HepG2 (cell line): ENCODE data around the gene EPX. TPM values are rescaled to one million over a fixed set of nuclear protein-coding genes. Genes with fewer than 3 reads are reported as not detected.

Experiments used
- ATAC-seq: fragments of 200-7000 bp; cut with Tn5 transposase; 3 replicates; pipeline ENCODE4 v1.9.1; 2020; ENCODE audit warnings: mild to moderate bottlenecking, moderate library complexity
- BruUV-seq: library from RNA; stranded (reverse); fragments of 400-500 nt; replicated peaks from 2 replicates; lab custom pipeline; 2021; lab: Mats Ljungman, UMichigan
- CTCF ChIA-PET: fragments of 300-600 bp; formaldehyde crosslinking; extraction: SDS; loops from one replicate; lab custom pipeline; 2021; ENCODE audit warnings: low total read pairs, inconsistent platforms, low intra/inter-chr PET ratio; lab: Yijun Ruan, JAX
- POLR2A ChIA-PET: fragments of 350-600 bp; sonication (Branson Sonifier 250); formaldehyde crosslinking; loops from one replicate; lab custom pipeline; 2020; ENCODE audit warnings: antibody characterized with exemption, inconsistent platforms; lab: Yijun Ruan, JAX
- DNase-seq: peaks from one replicate; pipeline ENCODE4 v3.0.0-alpha.2; 2015; ENCODE audit warnings: low spot score
- FAIRE-seq: peaks from 3 replicates; lab custom pipeline; 2011; peaks lifted over from hg19 to GRCh38; lab: Jason Lieb, UNC
- H2AFZ ChIP-seq: one replicate; pipeline ENCODE4 v1.6.1; 2011; ENCODE audit warnings: low read length, inconsistent platforms
- H3K27ac ChIP-seq: fragments of 300-600 bp; 3 replicates; pipeline ENCODE4 v1.8.0; 2011; ENCODE audit warnings: mixed run types, mild to moderate bottlenecking, mixed read lengths, low read length, inconsistent platforms; ENCODE audit not compliant: insufficient read depth; ENCODE audit errors: extremely low read length
- H3K27me3 ChIP-seq, 2 experiments: fragments of 200-600 bp in 1 of 2; 2 replicates in 1 of 2; 3 replicates in 1 of 2; pipeline versions ENCODE4 v1.6.0 to v1.8.0; 2011; ENCODE audit warnings: low read length in 2 of 2, mild to moderate bottlenecking in 2 of 2, moderate library complexity in 2 of 2, inconsistent platforms in 1 of 2; ENCODE audit not compliant: insufficient read depth in 2 of 2, control insufficient read depth in 1 of 2
- H3K36me3 ChIP-seq, 2 experiments: fragments of 200-600 bp in 1 of 2; replicated peaks in 1 of 2; 2 replicates in 1 of 2; 3 replicates in 1 of 2; pipeline versions ENCODE4 v1.5.1 to v1.8.0; 2011; ENCODE audit warnings: low read length in 2 of 2, inconsistent platforms in 1 of 2; ENCODE audit not compliant: insufficient read depth in 2 of 2, control insufficient read depth in 1 of 2
- H3K4me1 ChIP-seq: 2 replicates; pipeline ENCODE4 v1.5.1; 2012; ENCODE audit warnings: low read length, inconsistent platforms; ENCODE audit not compliant: insufficient read depth
- H3K4me2 ChIP-seq: 2 replicates; pipeline ENCODE4 v1.6.0; 2011; ENCODE audit warnings: low read depth, low read length, inconsistent platforms
- H3K4me3 ChIP-seq, 3 experiments: fragments of 200-600 bp in 1 of 3; sonication (generic), shearing (Covaris generic) in 1 of 3; replicated peaks in 1 of 3; 2 replicates each; pipeline ENCODE4 v1.5.1; 2011 to 2016; ENCODE audit warnings: low read length in 3 of 3, inconsistent platforms in 2 of 3, low read depth in 2 of 3, mild to moderate bottlenecking in 2 of 3, control low read depth in 1 of 3, mixed read lengths in 1 of 3; ENCODE audit not compliant: insufficient read depth in 1 of 3
- H3K79me2 ChIP-seq: one replicate; pipeline ENCODE4 v1.6.1; 2011; ENCODE audit warnings: low read length, inconsistent platforms; ENCODE audit not compliant: insufficient read depth
- H3K9ac ChIP-seq: 2 replicates; pipeline ENCODE4 v1.6.0; 2011; ENCODE audit warnings: mild to moderate bottlenecking, low read depth, low read length, inconsistent platforms; ENCODE audit not compliant: insufficient read depth
- H3K9me3 ChIP-seq: 2 replicates; pipeline ENCODE4 v1.5.1; 2012; ENCODE audit warnings: mild to moderate bottlenecking, low read length
- H4K20me1 ChIP-seq: 2 replicates; pipeline ENCODE4 v1.6.0; 2011; ENCODE audit warnings: inconsistent platforms, mild to moderate bottlenecking, low read length, moderate library complexity; ENCODE audit not compliant: insufficient read depth
- ASH2L ChIP-seq: fragments of 300-600, 200-600 bp; sonication (generic); IDR thresholded peaks from 2 replicates; pipeline ENCODE4 v1.7.0; 2017; ENCODE audit warnings: low read depth, mild to moderate bottlenecking, moderate library complexity, mixed read lengths, low read length; ENCODE audit not compliant: insufficient read length
- EED ChIP-seq: sonication (generic); formaldehyde crosslinking; IDR thresholded peaks from 2 replicates; pipeline ENCODE4 v1.5.0; 2020; ENCODE audit warnings: mild to moderate bottlenecking, missing genetic modification reagents
- JARID2 ChIP-seq: sonication (generic); formaldehyde crosslinking; IDR thresholded peaks from 2 replicates; pipeline ENCODE4 v1.8.1; 2023; ENCODE audit warnings: missing genetic modification reagents, inconsistent platforms; ENCODE audit not compliant: insufficient replicate concordance
- LCORL ChIP-seq, 2 experiments: fragments of 450-650 bp in 1 of 2; sonication (generic) in 1 of 2; formaldehyde crosslinking in 1 of 2; IDR thresholded peaks; 2 replicates each; pipeline versions ENCODE4 v1.5.0 to v1.6.1; 2017 to 2020; ENCODE audit warnings: antibody characterized with exemption in 1 of 2, missing genetic modification reagents in 1 of 2
- NFIC ChIP-seq: IDR thresholded peaks from 2 replicates; pipeline ENCODE4 v1.6.1; 2012; ENCODE audit warnings: mild to moderate bottlenecking, low read length, inconsistent platforms
- NR1H2 ChIP-seq: sonication (generic); formaldehyde crosslinking; IDR thresholded peaks from 2 replicates; pipeline ENCODE4 v1.8.1; 2022; ENCODE audit warnings: low read depth, missing genetic modification reagents, borderline replicate concordance
- PREB ChIP-seq: sonication (generic); formaldehyde crosslinking; IDR thresholded peaks from 2 replicates; pipeline ENCODE4 v1.4.0; 2020; ENCODE audit warnings: missing genetic modification reagents
- SP1 ChIP-seq, 2 experiments: fragments of 450-650 bp in 1 of 2; sonication (generic) in 1 of 2; formaldehyde crosslinking in 1 of 2; IDR thresholded peaks; 2 replicates each; pipeline versions ENCODE4 v1.4.0 to v1.6.1; 2016 to 2020; ENCODE audit warnings: missing genetic modification reagents in 1 of 2
- TOPORS ChIP-seq: sonication (generic); formaldehyde crosslinking; IDR thresholded peaks from 2 replicates; pipeline ENCODE4 v1.8.0; 2023; ENCODE audit warnings: mild to moderate bottlenecking, missing genetic modification reagents
- ZMAT3 ChIP-seq: sonication (generic); formaldehyde crosslinking; conservative IDR thresholded peaks from 2 replicates; pipeline ENCODE4 v1.7.0; 2021; ENCODE audit warnings: missing genetic modification reagents
- ZNF879 ChIP-seq: sonication (generic); formaldehyde crosslinking; IDR thresholded peaks from 2 replicates; pipeline ENCODE4 v1.8.1; 2023; ENCODE audit warnings: missing genetic modification reagents
- ZSCAN21 ChIP-seq: sonication (generic); formaldehyde crosslinking; IDR thresholded peaks from 2 replicates; pipeline ENCODE4 v1.8.0; 2022; ENCODE audit warnings: mild to moderate bottlenecking, missing genetic modification reagents, moderate library complexity, borderline replicate concordance
- ZSCAN25 ChIP-seq: sonication (generic); formaldehyde crosslinking; IDR thresholded peaks from 2 replicates; pipeline ENCODE4 v1.8.0; 2022; ENCODE audit warnings: mild to moderate bottlenecking, missing genetic modification reagents
- WGBS: methylation state at CpG from one replicate; pipeline ENCODE4 v1.1.6; 2017; ENCODE audit warnings: low lambda C conversion rate; 5-methylcytosine and 5-hydroxymethylcytosine counted together
- in situ Hi-C: cut with HindIII; loops from 2 replicates; pipeline ENCODE4 v1.10.0; 2017; ENCODE audit warnings: low pct_unique_long_range_greater_than_20kb; ENCODE audit not compliant: extremely low pct_ligation_motif_present
- intact Hi-C: fragments of 100-400 bp; cut with micrococcal nuclease; formaldehyde crosslinking; loops from one replicate; pipeline ENCODE4 v1.10.0; 2022; ENCODE audit not compliant: unreplicated experiment
- polyA plus RNA-seq, 8 experiments: library from polyadenylated mRNA; depleted of rRNA in 3 of 8; stranded (reverse) in 7 of 8; unstranded in 1 of 8; fragments of >200 nt; fragmentation: Illumina TruSeq in 4 of 8; extraction: Trizol in 4 of 8; gene quantifications; 2 replicates each; pipeline versions ENCODE4 v1.2.1 to v1.2.3, GENCODE V29; 2011 to 2016; ENCODE audit warnings: low read depth in 4 of 8, missing spikeins in 1 of 8, mixed read lengths in 1 of 8; ENCODE audit not compliant: insufficient read depth in 1 of 8
- total RNA-seq, 5 experiments: library from RNA; depleted of rRNA; stranded (reverse); fragments of >200 nt; fragmentation: Illumina TruSeq; extraction: Trizol; gene quantifications; 2 replicates each; pipeline ENCODE4 v1.2.3, GENCODE V29; 2016; ENCODE audit warnings: low read depth in 1 of 5
- TF ChIP-seq, protein P1 (sequence below): sonication (generic); formaldehyde crosslinking; IDR thresholded peaks from 2 replicates; pipeline ENCODE4 v1.4.0; 2020; ENCODE audit warnings: missing genetic modification reagents

The EPX gene
- total and polyA plus RNA-seq, 2 of the 13 experiments (the other 11 are each of a cell fraction or from before 2014, with no cell fraction given), result not detected

- Histone ChIP-seq H3K9me3 (no peaks in the 10 kb centered on the region), H3K79me2 (no peaks in the 10 kb centered on the region), H3K36me3 (no peaks in the 10 kb centered on the region), H3K4me3 (no peak overlapping the region), H3K27me3 (peaks cover 0 to 24% of the 10 kb centered on the region in 2 experiments), H2AFZ (no peak overlapping the region), H4K20me1 (no peaks in the 10 kb centered on the region), H3K9ac (no peak overlapping the region), H3K27ac (no peak overlapping the region), H3K4me2 (no peak overlapping the region), H3K4me1 (no peaks in the 10 kb centered on the region)
- POLR2A ChIA-PET, result no interaction called here
- WGBS, result 0% methylated on average over 1 of the region's 1 CpG
- no peak for FAIRE-seq
- TF ChIP-seq NR1H2, result no peak
- TF ChIP-seq LCORL (IDR thresholded peaks at IDR 0.05), result no peak
- no peak for TF ChIP-seq LCORL (CRISPR knock-in tag; IDR thresholded peaks at IDR 0.05)
- TF ChIP-seq TOPORS, result no peak
- TF ChIP-seq ASH2L, result no peak
- TF ChIP-seq PREB (CRISPR knock-in tag), result no peak
- TF ChIP-seq, protein P1, sequence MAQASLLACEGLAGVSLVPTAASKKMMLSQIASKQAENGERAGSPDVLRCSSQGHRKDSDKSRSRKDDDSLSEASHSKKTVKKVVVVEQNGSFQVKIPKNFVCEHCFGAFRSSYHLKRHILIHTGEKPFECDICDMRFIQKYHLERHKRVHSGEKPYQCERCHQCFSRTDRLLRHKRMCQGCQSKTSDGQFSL (CRISPR knock-in tag), result no peak
- TF ChIP-seq ZSCAN25 (CRISPR knock-in tag), result no peak
- TF ChIP-seq NFIC, result no peak
- no peak for TF ChIP-seq JARID2 (CRISPR knock-in tag)
- no peak for TF ChIP-seq ZSCAN21
- TF ChIP-seq ZNF879 (CRISPR knock-in tag), result no peak
- TF ChIP-seq EED (CRISPR knock-in tag), result no peak
- no peak for TF ChIP-seq SP1 (IDR thresholded peaks at IDR 0.05)
- TF ChIP-seq SP1 (CRISPR knock-in tag; IDR thresholded peaks at IDR 0.05), result no peak
- TF ChIP-seq ZMAT3, result no peak
- DNase-seq, result no peak
- CTCF ChIA-PET, result no interaction called here
- ATAC-seq, result no peak
- in situ Hi-C loops, result no loop called here
- intact Hi-C loops, result no loop called here
- no TSS peak for BruUV-seq
Measured at GRCh38 chr17:58144801-58145200, 47.7 kb upstream of the EPX start.
